ENCODE measurements around the gene BRI3BP.
"Not testable (repeated sequence)": the region's sequence is repeated elsewhere in the genome, so short reads cannot be mapped to it uniquely, and the experiment has no call there.

The BRI3BP gene

DNA sequence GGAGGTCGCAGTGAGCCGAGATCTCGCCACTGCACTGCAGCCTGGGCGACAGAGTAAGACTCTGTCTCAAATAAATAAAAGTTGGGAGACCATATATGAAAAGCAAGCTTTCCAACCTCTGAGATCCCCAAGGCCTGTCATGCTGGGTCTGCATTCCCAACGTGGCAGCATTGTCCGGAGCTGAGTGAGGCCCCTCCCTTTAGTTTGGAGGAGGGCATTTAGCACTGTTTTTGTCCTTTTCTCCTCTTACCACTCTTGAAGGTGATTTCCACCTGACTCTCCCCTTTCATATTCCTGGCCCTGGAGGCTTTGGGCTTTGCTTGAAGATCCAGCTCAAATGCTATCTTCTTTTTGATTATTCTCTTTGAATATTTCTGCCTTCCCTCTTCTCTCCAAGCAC is 74.9 kb downstream of the BRI3BP start:
- no peak for DNase-seq (ENCODE audit: low read depth in 2 of 2)

DNA sequence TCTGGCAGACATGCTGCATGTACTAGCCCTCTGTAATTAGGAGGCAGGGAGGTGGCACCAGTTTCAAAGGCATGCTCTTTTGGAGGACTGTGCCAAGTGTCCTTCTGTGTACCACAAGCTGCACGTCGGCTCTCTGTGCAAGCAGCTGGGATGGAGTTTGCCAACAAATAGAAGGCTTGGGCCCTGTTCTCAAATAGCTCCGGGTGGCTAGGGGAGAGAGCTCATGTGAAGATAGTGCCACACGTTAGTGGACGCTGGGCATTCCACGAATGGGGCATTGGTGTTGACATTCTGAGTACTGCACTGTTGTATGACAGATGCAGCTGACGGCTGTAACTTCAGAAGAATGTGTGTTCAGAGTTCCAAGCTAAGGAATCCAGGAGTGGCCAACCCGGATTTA is 76.2 kb downstream of the BRI3BP start:
- DNase-seq (ENCODE audit: low read depth in 2 of 2), result no peak

DNA sequence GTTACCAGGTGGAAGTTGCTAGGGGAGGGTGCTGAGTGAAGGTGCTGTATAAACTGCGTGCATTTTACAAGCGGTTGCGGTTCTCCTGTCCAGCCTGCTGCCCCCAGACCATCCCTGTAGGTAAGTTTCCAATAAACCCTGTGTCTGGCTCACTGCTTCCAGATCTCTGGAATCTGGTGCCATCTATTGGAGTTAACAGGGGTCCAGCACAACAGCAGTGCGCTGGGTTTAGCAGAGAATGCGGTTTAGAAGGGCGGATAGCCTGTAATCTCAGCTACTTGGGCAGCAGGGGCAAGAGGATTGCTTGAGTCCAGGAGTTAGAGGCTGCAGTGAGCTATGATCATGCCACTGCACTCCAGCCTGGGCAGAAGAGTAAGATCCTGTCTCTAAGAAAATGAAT is 76.7 kb downstream of the BRI3BP start:
- no peak for DNase-seq (ENCODE audit: low read depth in 2 of 2)

DNA sequence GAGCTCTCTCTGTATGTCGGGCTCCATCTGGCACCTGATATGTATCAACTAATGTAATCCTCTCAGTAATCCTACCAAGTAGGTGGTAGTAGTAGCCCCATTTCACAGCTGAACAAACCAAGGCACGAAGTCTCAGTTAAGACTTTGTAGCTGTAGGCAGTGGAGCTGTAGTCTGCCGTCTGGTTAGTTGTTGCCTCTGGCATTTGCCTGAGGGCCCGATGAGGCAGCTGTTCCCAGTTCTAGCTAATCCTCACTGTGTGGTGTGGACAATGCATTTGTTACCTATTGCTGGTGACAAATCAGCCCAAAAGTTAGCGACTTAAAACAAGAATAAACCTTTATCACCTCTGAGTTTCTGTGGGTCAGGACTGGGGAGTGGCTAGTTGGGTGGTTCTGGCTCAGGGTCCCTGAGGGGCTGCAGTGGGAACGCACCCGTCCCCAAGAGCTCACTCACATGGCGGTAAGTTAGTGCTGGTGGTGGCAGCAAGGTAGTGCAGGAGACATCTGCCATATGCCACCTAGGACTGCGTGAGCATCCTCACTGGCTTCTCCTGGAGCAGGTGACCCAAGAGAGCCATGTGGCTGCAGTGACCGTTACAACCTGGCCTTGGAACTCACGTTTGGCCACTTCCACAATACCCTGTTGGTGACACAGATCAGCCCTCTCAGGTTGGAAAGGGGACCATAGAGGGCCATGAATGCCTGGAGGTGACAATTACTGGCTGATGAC is 77.4 kb downstream of the BRI3BP start:
- no peak for DNase-seq (ENCODE audit: low read depth in 2 of 2)

DNA sequence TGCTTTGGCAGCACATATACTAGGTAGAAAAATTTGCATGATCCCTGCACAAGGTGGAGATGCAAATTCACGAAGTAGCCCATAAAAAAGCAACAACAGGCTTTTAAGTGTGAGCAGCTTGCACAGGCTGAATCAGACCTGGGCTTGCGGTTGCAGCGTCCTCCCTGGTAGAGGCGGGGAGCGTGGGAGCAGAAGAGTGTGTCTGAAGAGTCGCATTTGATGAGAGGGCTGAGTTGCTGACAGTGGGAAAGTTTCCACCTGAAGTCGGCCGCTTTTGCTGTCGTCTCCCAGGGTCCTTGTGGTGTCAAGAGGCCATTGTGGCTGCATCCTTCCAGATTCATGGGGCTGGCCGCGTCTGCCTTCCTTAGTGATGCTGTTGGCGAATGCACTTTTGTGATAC is 78.0 kb downstream of the BRI3BP start:
- DNase-seq (ENCODE audit: low read depth in 2 of 2), result no peak

DNA sequence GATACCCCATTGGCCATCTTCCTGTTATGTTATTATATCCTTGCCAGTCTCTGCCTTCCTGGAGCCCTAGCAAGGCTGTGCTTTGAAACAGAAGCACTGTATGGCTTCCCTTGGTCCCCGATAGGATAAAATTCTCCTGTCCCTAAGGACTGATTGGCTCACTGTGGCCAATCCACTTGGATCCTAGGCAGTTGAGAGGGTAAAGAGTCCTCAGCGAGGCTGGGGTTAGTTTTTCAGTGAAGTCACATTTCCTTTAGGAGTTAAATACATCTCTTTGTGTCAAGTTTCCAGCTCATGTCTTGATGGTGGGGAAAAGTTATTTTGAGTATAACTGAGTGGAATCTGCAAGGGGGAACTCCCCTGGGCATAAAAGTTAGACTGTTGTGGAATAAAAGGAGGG is 79.1 kb downstream of the BRI3BP start:
- no peak for DNase-seq (ENCODE audit: low read depth in 2 of 2)

DNA sequence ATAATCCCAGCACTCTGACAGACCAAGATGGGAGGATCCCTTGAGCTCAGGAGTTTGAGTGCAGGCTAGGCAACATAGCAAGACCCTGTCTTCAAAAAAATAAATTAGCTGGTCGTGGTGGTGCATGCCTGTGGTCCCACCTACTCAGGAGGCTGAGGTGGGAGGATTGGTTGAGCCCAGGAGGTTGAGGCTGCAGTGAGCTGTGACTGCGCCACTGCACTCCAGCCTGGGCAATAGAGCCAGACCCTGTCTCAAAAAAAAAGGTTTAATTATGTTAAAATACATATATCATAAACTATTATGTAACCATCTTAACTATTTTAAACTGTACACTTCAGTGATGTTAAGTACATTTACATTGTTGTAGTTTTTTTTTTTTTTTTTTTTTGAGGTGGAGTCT is 80.8 kb downstream of the BRI3BP start:
- DNase-seq (ENCODE audit: low read depth in 2 of 2), result not testable (repeated sequence)

DNA sequence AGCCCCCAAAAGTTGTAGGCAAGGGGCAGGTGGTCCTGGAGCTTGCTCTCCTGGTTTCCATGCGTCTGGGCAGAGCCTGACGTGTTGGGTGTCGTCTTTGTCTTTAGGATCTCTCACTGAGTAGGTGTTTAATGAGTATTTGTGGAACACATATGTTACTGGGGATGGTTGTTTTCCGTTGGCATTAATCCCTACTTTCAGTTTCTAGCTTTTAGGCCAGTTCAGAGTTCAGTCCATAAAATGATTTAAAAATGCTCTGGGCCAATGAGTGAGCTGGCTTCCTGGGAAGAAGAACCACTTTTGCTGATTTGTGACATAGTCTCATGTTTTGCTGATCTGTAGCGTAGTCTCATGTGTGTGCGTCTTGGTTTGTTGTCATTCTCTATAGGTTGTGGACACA is 82.7 kb downstream of the BRI3BP start:
- no peak for DNase-seq (ENCODE audit: low read depth in 2 of 2)

DNA sequence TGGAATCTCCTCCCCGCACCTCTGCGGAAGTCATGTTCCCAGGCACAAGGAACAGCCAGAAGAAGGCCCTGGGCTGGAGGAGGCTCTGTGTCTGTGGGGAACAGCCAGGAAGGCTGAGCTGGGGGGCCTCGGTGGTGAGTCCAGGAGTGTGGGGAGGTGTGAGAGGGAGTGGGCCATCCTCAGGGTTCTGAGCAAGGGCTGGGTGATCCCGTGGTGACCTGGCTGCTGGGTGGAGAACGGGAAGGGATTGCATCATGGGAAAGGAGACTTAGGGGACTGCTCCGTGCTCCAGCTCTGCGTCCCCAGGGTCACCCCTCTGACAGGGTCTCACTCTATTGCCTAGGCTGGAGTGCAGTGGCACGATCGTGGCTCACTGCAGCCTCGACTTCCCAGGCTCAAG is 85.6 kb downstream of the BRI3BP start:
- DNase-seq (ENCODE audit: low read depth in 2 of 2), result no peak

DNA sequence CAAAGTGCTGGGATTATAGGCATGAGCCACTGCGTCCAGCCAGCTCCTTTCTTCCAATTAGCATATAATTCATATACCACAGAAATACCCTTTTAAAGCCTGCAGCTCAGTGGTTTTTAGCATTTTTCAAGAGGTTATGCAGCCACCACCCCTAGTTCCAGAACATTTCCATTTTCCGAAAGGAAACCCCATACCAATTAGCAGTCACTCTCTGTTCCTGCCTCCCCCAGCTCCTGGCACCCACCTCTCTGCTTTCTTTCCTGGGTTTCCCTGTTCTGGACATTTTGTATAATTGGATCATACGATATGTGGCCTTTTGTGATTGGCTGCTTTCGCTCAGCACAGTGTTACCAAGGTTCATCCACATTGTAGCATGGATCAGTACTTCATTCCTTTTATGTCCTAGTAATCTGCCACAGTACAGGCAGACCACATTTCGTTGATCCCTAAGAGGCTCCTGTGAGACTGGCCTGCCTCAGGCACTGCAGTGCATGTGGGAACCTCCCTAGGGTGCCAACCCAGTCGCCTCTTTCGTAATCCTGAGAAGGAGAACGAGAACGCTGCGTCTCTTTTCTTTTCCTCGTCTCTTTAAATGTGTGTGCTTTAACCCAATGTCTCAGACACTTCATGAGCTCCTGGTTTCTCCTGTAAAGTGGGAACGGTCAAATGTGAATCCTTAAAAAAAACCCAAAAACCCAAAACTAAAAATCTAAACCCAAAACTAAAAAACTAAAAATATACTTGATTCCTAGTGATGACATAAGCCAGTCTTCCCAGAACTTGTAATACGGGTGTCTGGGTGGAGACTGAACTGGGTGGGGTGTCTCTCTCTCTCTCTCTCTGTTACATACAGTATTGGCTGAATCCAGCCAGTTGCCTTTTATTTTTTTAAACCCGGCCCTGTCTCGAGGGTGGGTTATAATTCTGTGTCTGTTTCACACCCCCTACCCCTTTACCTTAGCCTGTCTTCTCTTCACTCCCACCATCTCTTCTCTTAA is 86.5 kb downstream of the BRI3BP start:
- DNase-seq (ENCODE audit: low read depth in 2 of 2), result no peak
